T-helper 2 cell treated with Interferon-gamma antibody and Interleukin-4, amounts not matched to agents 5 μg/mL and 100 μg/mL, for 36 hours (primary cell): ENCODE data around the gene CXCL12.

ENCODE experiments used
- DNase-seq: peaks from one replicate; pipeline ENCODE4 v3.0.0; 2021; ENCODE audit warnings: low spot score
- H3K27ac Mint-ChIP-seq: one replicate; pipeline ENCODE4 v1.8.0; 2021; ENCODE audit warnings: mild to moderate bottlenecking, mixed read lengths
- H3K27me3 Mint-ChIP-seq: one replicate; pipeline ENCODE4 v1.8.0; 2021; ENCODE audit warnings: low read depth, mixed read lengths
- H3K36me3 Mint-ChIP-seq: one replicate; pipeline ENCODE4 v1.8.0; 2021; ENCODE audit warnings: low read depth, mixed read lengths
- H3K4me1 Mint-ChIP-seq: one replicate; pipeline ENCODE4 v1.8.0; 2021; ENCODE audit warnings: low read depth, mixed read lengths
- H3K4me3 Mint-ChIP-seq: one replicate; pipeline ENCODE4 v1.8.0; 2022; ENCODE audit warnings: mild to moderate bottlenecking, moderate library complexity, mixed read lengths
- H3K9me3 Mint-ChIP-seq: one replicate; pipeline ENCODE4 v1.8.0; 2021; ENCODE audit warnings: mixed read lengths

The CXCL12 gene

GRCh38 chr10:44334621-44335184 lies 50.2 kb downstream of the CXCL12 start:
- Mint-ChIP-seq H3K4me3 (no peak overlapping the region), H3K27ac (no peak overlapping the region), H3K4me1 (no peaks in the 10 kb centered on the region), H3K9me3 (no peaks in the 10 kb centered on the region), H3K36me3 (no peaks in the 10 kb centered on the region), H3K27me3 (no peaks in the 10 kb centered on the region)
- no peak for DNase-seq

GRCh38 chr10:44334091-44334490 lies 50.8 kb downstream of the CXCL12 start:
- DNase-seq: no peak
- Mint-ChIP-seq H3K4me3 (no peak overlapping the region), H3K4me1 (no peaks in the 10 kb centered on the region), H3K27me3 (no peaks in the 10 kb centered on the region), H3K9me3 (no peaks in the 10 kb centered on the region), H3K27ac (no peak overlapping the region), H3K36me3 (no peaks in the 10 kb centered on the region)

- no peak for DNase-seq
- H3K4me1 Mint-ChIP-seq: no peaks in the 10 kb centered on the region
- no peaks in the 10 kb centered on the region for H3K27me3 Mint-ChIP-seq
- H3K4me3 Mint-ChIP-seq: no peak overlapping the region
- no peak overlapping the region for H3K27ac Mint-ChIP-seq
- no peaks in the 10 kb centered on the region for H3K36me3 Mint-ChIP-seq
- H3K9me3 Mint-ChIP-seq: no peaks in the 10 kb centered on the region
These were observed 51.4 kb downstream of the CXCL12 start for GRCh38 chr10:44333511-44333910.

GRCh38 chr10:44332465-44332864 lies 52.4 kb downstream of the CXCL12 start:
- H3K4me1 Mint-ChIP-seq: no peaks in the 10 kb centered on the region
- no peaks in the 10 kb centered on the region for H3K36me3 Mint-ChIP-seq
- H3K27me3 Mint-ChIP-seq: no peaks in the 10 kb centered on the region
- no peak overlapping the region for H3K27ac Mint-ChIP-seq
- H3K4me3 Mint-ChIP-seq: no peak overlapping the region
- no peaks in the 10 kb centered on the region for H3K9me3 Mint-ChIP-seq
- DNase-seq: no peak

DNA sequence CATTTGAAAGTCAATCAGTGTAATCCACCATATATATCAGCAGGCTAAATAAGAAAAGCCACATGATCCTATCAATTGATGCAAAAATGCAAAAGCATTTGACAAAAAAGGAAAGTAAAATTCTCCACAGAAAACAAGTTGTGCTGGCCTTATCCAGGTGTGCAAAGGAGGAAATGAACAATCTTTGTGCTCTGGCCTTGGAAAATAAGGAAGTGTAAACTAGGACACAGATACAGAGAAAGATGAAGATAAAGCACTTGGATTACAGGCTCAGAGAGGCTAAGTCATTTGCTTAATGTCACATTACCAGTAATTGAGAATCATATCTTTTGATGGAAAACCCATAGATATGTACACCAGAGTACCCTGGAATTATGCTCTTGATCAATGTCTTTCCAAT lies 54.5 kb downstream of the CXCL12 start:
- DNase-seq: no peak
- H3K9me3 Mint-ChIP-seq: no peaks in the 10 kb centered on the region
- H3K36me3 Mint-ChIP-seq: no peaks in the 10 kb centered on the region
- H3K4me3 Mint-ChIP-seq: no peak overlapping the region
- H3K27ac Mint-ChIP-seq: no peak overlapping the region
- no peaks in the 10 kb centered on the region for H3K27me3 Mint-ChIP-seq
- no peaks in the 10 kb centered on the region for H3K4me1 Mint-ChIP-seq

DNA sequence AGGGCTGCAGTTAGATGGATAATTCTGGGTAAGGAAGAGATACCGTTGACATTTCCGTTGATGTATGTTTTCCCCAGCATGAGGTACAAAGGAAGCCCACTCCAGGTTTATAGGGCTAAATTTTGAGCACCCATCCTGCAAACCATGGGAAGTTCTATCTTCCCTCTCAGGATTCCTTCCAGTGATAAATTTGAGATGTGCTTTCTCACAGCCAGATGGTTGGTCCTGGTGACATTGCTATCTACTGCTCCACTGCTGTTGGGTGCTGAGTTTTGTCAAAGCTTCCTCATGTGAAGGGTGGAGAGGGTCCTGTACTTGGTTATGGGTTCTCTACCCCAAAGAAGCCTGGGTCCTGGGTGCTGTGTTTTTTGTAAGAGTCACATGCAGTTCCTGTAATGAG lies 57.4 kb downstream of the CXCL12 start:
- no peaks in the 10 kb centered on the region for H3K27me3 Mint-ChIP-seq
- DNase-seq: no peak
- H3K27ac Mint-ChIP-seq: no peak overlapping the region
- H3K4me1 Mint-ChIP-seq: no peaks in the 10 kb centered on the region
- H3K4me3 Mint-ChIP-seq: no peak overlapping the region
- H3K36me3 Mint-ChIP-seq: no peaks in the 10 kb centered on the region
- H3K9me3 Mint-ChIP-seq: no peaks in the 10 kb centered on the region
